Subcutaneous adipose tissue (tissue), 4 donors: Measurements from ENCODE around the gene UVRAG. TPM values are rescaled to one million over a fixed set of nuclear protein-coding genes. Genes with fewer than 3 reads are reported as not detected.

ENCODE experiments used
- total RNA-seq, 4 donors: library from RNA; depleted of rRNA; stranded (reverse); fragments of >200 nt; gene quantifications; one replicate each; pipeline ENCODE4 v1.1.0, GENCODE V29; 2016
- TF ChIP-seq, protein P1 (sequence below): fragments of 450-650 bp; IDR thresholded peaks from one replicate; pipeline ENCODE4 v1.5.1; 2016; ENCODE audit warnings: low read depth, mild to moderate bottlenecking, control low read depth, antibody characterized with exemption, moderate library complexity

Gene UVRAG
- total RNA-seq, 4 donors from 2014 or later = 59.7 to 108 (median 93.7) TPM

DNA sequence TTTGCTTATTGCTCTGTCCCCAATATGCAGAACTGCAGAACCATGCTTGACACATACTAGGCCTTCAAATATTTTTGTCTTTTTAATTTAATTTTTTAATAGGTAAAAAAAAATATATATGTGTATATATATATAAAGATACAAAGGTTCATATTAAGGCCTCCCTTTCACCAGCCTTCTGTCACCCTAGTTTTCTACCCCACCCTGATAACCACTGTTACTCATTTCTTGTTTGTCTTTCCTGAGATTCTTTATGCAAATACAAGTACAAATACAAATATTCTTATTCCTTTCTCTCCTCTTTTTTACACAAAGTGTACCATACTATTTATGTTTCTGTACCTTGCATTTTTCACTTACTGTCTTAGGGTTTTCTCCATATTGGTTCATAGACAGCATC lies 43.0 kb downstream of the UVRAG start:
- TF ChIP-seq, protein P1, sequence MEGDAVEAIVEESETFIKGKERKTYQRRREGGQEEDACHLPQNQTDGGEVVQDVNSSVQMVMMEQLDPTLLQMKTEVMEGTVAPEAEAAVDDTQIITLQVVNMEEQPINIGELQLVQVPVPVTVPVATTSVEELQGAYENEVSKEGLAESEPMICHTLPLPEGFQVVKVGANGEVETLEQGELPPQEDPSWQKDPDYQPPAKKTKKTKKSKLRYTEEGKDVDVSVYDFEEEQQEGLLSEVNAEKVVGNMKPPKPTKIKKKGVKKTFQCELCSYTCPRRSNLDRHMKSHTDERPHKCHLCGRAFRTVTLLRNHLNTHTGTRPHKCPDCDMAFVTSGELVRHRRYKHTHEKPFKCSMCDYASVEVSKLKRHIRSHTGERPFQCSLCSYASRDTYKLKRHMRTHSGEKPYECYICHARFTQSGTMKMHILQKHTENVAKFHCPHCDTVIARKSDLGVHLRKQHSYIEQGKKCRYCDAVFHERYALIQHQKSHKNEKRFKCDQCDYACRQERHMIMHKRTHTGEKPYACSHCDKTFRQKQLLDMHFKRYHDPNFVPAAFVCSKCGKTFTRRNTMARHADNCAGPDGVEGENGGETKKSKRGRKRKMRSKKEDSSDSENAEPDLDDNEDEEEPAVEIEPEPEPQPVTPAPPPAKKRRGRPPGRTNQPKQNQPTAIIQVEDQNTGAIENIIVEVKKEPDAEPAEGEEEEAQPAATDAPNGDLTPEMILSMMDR = no peak

DNA sequence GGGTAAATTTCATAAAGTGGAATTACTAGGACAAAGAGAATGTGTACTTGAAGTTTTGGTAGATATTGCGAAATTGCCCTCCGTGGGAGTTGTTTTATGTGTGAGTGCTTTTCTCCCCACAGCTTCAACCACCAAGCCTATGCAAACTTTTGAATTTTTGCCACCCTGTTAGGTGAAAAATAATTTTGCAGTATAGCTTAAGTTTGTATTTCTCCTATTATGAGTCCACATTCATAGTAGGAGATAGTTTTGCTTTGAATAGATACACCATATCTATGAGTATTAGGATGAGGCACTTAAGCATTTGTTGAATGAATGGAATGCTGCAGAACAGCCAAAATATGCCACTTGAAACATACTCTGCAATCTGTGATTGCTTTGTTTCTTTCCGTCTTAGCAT lies 43.6 kb downstream of the UVRAG start:
- TF ChIP-seq, protein P1 = no peak

DNA sequence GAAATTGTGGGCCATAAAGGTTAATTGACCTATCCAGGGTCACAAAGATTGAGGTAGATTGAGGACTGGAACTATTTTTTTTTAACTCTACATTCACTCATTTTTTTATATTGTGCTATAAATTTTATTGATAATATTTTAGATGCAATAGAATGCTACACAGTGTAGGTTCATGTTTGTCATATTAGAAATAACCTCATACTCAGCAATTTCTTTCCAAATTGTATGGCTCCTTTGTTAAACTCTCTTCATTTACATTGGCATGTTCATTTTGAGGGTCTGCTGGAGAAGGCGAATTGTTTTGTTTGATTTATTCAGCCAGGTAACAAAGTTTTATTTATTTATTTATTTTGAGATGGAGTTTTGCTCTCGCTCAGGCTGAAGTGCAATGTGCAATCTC lies 44.6 kb downstream of the UVRAG start:
- TF ChIP-seq, protein P1 = no peak

DNA sequence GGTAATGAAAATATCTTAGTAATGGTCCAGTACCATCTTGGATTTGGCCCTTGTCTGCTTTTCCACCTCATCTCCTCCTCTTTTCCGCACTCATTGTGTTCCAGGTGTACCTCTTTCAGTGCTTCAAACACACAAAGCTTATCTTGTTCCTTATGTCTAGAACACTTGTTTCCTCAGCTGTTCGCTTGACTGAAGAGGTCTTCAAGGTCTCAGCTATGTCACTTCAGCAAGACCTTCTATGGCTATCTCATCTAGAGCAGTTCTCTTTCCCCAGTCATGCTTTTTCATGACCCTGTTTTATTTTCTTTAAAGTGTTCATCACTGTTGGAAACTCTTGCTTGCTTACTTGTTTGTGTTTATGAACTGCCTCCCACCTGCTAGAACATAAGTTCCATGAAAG lies 47.4 kb downstream of the UVRAG start:
- TF ChIP-seq, protein P1 = no peak

DNA sequence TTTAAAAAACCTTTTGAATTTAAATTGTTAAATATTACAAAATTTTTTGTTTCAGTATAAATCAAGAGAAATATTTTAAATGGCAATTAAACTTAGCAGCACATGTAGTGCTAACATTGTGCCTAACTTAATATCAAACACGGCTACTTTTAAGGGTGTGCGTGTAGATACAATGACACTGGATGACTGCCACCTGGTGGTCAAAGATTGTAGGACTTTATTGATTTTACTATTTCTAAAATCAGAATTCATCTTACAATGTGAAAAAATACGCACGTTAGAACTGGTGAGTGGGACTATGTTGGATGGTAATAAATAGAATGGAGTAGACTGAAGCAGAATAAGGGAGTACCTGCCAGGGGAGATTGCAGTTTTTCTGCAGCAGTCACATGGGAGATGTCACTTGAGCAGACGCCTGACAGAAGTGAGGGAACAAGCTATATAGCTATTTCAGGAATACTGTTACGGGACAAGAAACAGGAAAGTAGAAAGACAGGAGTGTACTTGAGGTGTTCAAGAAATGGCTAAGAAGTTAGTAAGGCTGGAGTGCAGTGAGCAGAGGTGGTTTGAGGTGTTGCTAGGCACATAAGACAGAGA lies 52.9 kb downstream of the UVRAG start:
- TF ChIP-seq, protein P1 = no peak

DNA sequence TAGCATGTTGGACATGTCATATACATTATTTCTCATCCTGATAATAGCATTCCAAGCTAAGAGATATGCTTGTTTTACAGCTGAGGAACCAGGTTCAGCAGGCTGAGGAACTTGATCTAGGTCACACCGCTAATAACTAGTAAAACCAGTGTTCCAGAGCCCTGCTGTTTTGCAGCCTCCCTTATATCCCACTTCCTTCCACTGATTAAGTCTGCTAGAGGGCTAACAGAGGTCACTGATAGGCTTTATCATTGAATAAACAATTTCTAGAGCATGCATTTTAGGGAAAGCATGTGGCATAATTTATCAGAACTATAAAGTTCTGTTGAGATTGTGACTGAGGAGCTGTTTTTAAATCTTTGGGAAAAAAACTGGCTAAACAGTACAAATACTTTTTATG lies 54.0 kb downstream of the UVRAG start:
- TF ChIP-seq, protein P1 = no peak

DNA sequence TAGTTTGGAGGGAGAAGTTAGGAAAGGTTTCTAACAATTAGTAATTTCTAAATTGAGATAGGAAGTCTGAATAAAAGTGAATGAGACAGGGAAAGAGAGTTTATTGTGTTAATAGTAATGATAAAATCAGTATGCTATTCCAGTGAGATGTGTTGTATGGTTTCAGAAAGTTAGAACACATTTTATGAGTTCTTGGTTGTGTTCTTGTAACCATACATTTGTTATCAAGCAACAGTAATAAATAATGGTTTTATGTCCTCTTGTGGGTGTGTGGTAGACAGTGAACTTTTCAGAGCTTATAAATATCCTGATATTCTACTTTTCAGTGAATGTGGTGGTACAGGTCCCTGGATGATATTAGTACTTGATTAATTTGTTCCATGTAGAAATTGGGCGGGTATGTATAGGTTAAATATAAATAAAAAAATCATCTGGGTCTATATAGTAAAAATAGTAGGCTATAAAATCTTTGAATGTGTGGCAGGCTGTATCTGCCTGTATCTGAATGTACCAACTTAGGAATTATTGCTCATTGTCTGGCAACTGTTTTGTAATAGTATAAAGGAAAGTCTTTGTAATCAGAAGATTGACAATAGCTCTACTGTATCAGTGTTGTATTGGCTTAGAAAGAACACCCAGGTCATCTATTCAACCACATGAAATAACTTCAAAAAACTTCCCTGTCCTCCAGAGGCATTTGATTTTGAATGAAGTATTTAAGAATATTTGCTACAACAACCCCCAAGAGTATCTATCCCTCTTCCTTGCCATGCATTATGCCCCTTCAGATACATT lies 54.8 kb downstream of the UVRAG start:
- TF ChIP-seq, protein P1 = no peak
